Ovary (tissue), 3 donors: Measurements from ENCODE around the gene MYO1C.

Experiments used
- CTCF ChIP-seq, 3 donors: fragments of 450-650 bp in 2 of 3; fragments of 200-600 bp in 1 of 3; IDR thresholded peaks; one replicate each; pipeline versions ENCODE4 v1.5.1 to v1.8.0; 2016 to 2022; ENCODE audit warnings: antibody characterized with exemption in 3 of 3, mild to moderate bottlenecking in 1 of 3
- EP300 ChIP-seq: sonication (generic); formaldehyde crosslinking; IDR thresholded peaks from one replicate; pipeline ENCODE4 v1.6.1; 2017; ENCODE audit warnings: antibody characterized with exemption
- donor health status: DM: no; HTN: no; CAD: no.

GRCh38 chr17:1504866-1505265 lies 12.4 kb upstream of the MYO1C start:
- TF ChIP-seq CTCF (IDR thresholded peaks at IDR 0.05) (no peak), EP300 (no peak)
